ENCODE results near the gene SSC5D. TPM values are rescaled to one million over a fixed set of nuclear protein-coding genes. Genes with fewer than 3 reads are reported as not detected.

The SSC5D gene
- polyA plus RNA-seq, 3 donors: 0.08 TPM; not detected in 2

DNA sequence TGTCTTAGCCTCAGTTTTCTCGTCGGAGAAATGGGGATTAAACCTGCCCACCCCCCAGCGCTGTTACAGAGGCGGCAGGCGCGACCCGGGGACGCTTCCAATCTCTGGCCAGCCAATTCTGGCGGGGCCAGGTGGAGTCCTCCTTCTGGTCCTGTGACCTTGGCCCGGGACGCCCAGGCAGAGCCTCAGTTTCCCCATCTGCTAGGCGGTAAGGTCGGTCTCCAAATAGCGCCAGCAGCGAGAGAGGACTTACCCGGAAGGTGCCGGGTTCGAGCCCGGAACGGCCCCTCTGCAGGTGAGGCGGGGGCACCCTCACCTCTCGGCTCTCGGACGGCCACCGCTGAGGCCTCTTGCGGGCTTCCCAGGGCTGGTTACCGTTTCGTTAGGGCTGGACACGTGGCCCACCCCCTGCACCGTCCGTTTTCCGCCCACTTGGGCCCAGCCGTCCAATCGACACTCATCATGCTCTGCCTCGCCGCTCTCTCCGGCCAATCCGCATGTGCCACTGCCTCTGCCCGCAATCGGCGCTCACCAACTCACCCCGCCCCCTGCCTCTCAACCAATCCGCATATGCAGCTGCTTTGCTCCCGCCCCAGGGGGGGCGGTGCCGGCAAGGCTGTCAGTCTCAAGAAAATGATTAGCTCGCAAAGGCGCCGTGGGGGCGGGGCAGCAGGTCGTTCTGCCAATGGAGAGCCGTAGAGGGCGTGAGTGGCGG lies 26.8 kb upstream of the SSC5D start, which contains the start of gene ISOC2:
Gene ISOC2, minus strand, starts transcription at position 384 of the 715 bp plus-strand sequence. CDS start 5,156 bp downstream, outside the sequence.
- Mint-ChIP-seq H3K4me3 (peak within 1 kb of the TSS; percentile 87 to 94), H3K27me3 (ENCODE audit: low read depth in 3 of 3) (peaks cover 2 to 4% (median 3%) of the 10 kb centered on the region in 3 donors), H3K36me3 (peaks cover 0 to 7% of the 10 kb centered on the region in 2 donors), H3K9me3 (no peaks in the 10 kb centered on the region), H3K4me1 (peaks cover 18% of the 10 kb centered on the region), H3K27ac (peak within 1 kb of the TSS; percentile 82 to 94 (median 90))
- WGBS (ENCODE audit: insufficient coverage): under 1% methylated on average over 53 of the region's 54 CpGs
- H3K9me3 ChIP-seq (replicated peaks in 1 of 2; ENCODE audit: control insufficient read depth in 1 of 2, insufficient read depth in 1 of 2, low read length in 2 of 2): no peaks in the 10 kb centered on the region
- H3K79me2 ChIP-seq (ENCODE audit: insufficient read depth, low read length): no peaks in the 10 kb centered on the region
- H3K4me1 ChIP-seq (ENCODE audit: control insufficient read depth in 1 of 2, insufficient read depth in 2 of 2, low read length in 2 of 2): peaks cover 15 to 24% of the 10 kb centered on the region in 2 donors
- peak within 1 kb of the TSS; percentile 86 for H3K9ac ChIP-seq (ENCODE audit: insufficient read depth, low read length, poor library complexity, severe bottlenecking)
- H4K20me1 ChIP-seq (ENCODE audit: insufficient read depth, low read length): no peaks in the 10 kb centered on the region
- no peak for TF ChIP-seq CTCF (IDR thresholded peaks at IDR 0.05)
- peak; percentile 99 to 100 (median 99) for DNase-seq
- H3K36me3 ChIP-seq (replicated peaks in 1 of 2; ENCODE audit: control insufficient read depth in 1 of 2, insufficient read depth in 2 of 2, low read length in 2 of 2): no peaks in the 10 kb centered on the region
- intact Hi-C loops (cut with micrococcal nuclease): loop anchor here in 1 of 2 donors (2.0 kb wide), 1 partner anchor 53 kb away; no protein-coding TSS in a partner anchor
- H2AFZ ChIP-seq (ENCODE audit: insufficient read depth, low read depth, low read length, poor library complexity, severe bottlenecking): peak within 1 kb of the TSS; percentile 94
- H3K27me3 ChIP-seq (ENCODE audit: control insufficient read depth in 2 of 2, insufficient read depth in 2 of 2, low read length in 2 of 2): no peaks in the 10 kb centered on the region
- H3K4me2 ChIP-seq (replicated peaks; ENCODE audit: extremely low read depth, low read length, poor library complexity, severe bottlenecking): peak within 1 kb of the TSS; percentile 77
- peak within 1 kb of the TSS; percentile 68 to 83 (median 72) for H3K4me3 ChIP-seq (replicated peaks in 1 of 3; ENCODE audit: low read depth in 2 of 3, low read length in 3 of 3)
- H3K27ac ChIP-seq (ENCODE audit: low read depth in 1 of 2, low read length in 2 of 2): peak within 1 kb of the TSS; percentile 76 to 92

- Mint-ChIP-seq H3K27ac (peak overlapping the region; percentile 82 to 94 (median 90)), H3K4me1 (peaks cover 18% of the 10 kb centered on the region), H3K27me3 (ENCODE audit: low read depth in 3 of 3) (peaks cover 2 to 6% (median 3%) of the 10 kb centered on the region in 3 donors), H3K36me3 (peaks cover 0 to 3% of the 10 kb centered on the region in 2 donors), H3K9me3 (no peaks in the 10 kb centered on the region), H3K4me3 (peak overlapping the region; percentile 87 to 94)
- H3K4me1 ChIP-seq (ENCODE audit: control insufficient read depth in 1 of 2, insufficient read depth in 2 of 2, low read length in 2 of 2): peaks cover 15 to 24% of the 10 kb centered on the region in 2 donors
- H3K27ac ChIP-seq (ENCODE audit: low read depth in 1 of 2, low read length in 2 of 2): peak overlapping the region; percentile 35 to 92
- peak overlapping the region; percentile 86 for H3K9ac ChIP-seq (ENCODE audit: insufficient read depth, low read length, poor library complexity, severe bottlenecking)
- DNase-seq: peak in 1 of 3 donors; percentile 31
- peak overlapping the region; percentile 68 to 83 (median 72) for H3K4me3 ChIP-seq (replicated peaks in 1 of 3; ENCODE audit: low read depth in 2 of 3, low read length in 3 of 3)
- no peaks in the 10 kb centered on the region for H3K27me3 ChIP-seq (ENCODE audit: control insufficient read depth in 2 of 2, insufficient read depth in 2 of 2, low read length in 2 of 2)
- peak overlapping the region; percentile 77 for H3K4me2 ChIP-seq (replicated peaks; ENCODE audit: extremely low read depth, low read length, poor library complexity, severe bottlenecking)
- no peaks in the 10 kb centered on the region for H3K36me3 ChIP-seq (replicated peaks in 1 of 2; ENCODE audit: control insufficient read depth in 1 of 2, insufficient read depth in 2 of 2, low read length in 2 of 2)
- TF ChIP-seq CTCF (IDR thresholded peaks at IDR 0.05): no peak
- H4K20me1 ChIP-seq (ENCODE audit: insufficient read depth, low read length): no peaks in the 10 kb centered on the region
- peak overlapping the region; percentile 94 for H2AFZ ChIP-seq (ENCODE audit: insufficient read depth, low read depth, low read length, poor library complexity, severe bottlenecking)
- intact Hi-C loops (cut with micrococcal nuclease): loop anchor here in 1 of 2 donors (2.0 kb wide), 2 partner anchors 15 to 53 kb away; partner anchors contain the start of gene ZNF628
- H3K9me3 ChIP-seq (replicated peaks in 1 of 2; ENCODE audit: control insufficient read depth in 1 of 2, insufficient read depth in 1 of 2, low read length in 2 of 2): no peaks in the 10 kb centered on the region
- no peaks in the 10 kb centered on the region for H3K79me2 ChIP-seq (ENCODE audit: insufficient read depth, low read length)
- WGBS (ENCODE audit: insufficient coverage): 9% methylated on average over 19 of the region's 27 CpGs
These were observed 26.1 kb upstream of the SSC5D start for GRCh38 chr19:55461974-55462626.
